ENCODE measurements around the gene TNRC18. TPM values are rescaled to one million over a fixed set of nuclear protein-coding genes. Genes with fewer than 3 reads are reported as not detected.
"Not testable (repeated sequence)": the region's sequence is repeated elsewhere in the genome, so short reads cannot be mapped to it uniquely, and the experiment has no call there.

TNRC18 gene
- total RNA-seq (ENCODE audit: low replicate concordance), result 135 and 169 TPM in 2 replicates
- long read RNA-seq, partial matches to known transcripts, result 1 of 5 reads
- long read RNA-seq, other reads (novel, unspliced or antisense), result 4 of 5 reads

- peak within 1 kb of the TSS; percentile 98 for H3K4me3 Mint-ChIP-seq
- no peak for DNase-seq (ENCODE audit: extremely low spot score, unreplicated experiment)
- peak within 1 kb of the TSS; percentile 100 for H3K27ac Mint-ChIP-seq
- no peaks in the 10 kb centered on the region for H3K9me3 Mint-ChIP-seq
- peaks cover 2% of the 10 kb centered on the region for H3K36me3 Mint-ChIP-seq
- peaks cover 10% of the 10 kb centered on the region for H3K27me3 Mint-ChIP-seq
- no peak for TF ChIP-seq CTCF (conservative IDR thresholded peaks at IDR 0.05)
- H3K4me1 Mint-ChIP-seq (ENCODE audit: unreplicated experiment), result peaks cover 3% of the 10 kb centered on the region
Observed at GRCh38 chr7:5423306-5423975, at the start of gene TNRC18. TNRC18 (minus strand) TSS chr7:5423834; CDS start chr7:5421246, 2,588 bp downstream.

- DNase-seq (ENCODE audit: extremely low spot score, unreplicated experiment), result no peak
- Mint-ChIP-seq H3K9me3 (no peaks in the 10 kb centered on the region), H3K36me3 (peaks cover 3% of the 10 kb centered on the region), H3K4me1 (ENCODE audit: unreplicated experiment) (no peaks in the 10 kb centered on the region), H3K4me3 (no peak overlapping the region), H3K27ac (no peak overlapping the region), H3K27me3 (no peaks in the 10 kb centered on the region)
- TF ChIP-seq CTCF (conservative IDR thresholded peaks at IDR 0.05), result no peak
Observed at GRCh38 chr7:5472432-5473315, 49.0 kb upstream of the TNRC18 start.

GRCh38 chr7:5471623-5472022 is 48.0 kb upstream of the TNRC18 start:
- DNase-seq (ENCODE audit: extremely low spot score, unreplicated experiment); H3K4me1 Mint-ChIP-seq (ENCODE audit: unreplicated experiment); H3K36me3 Mint-ChIP-seq; H3K27ac Mint-ChIP-seq; H3K4me3 Mint-ChIP-seq; H3K9me3 Mint-ChIP-seq; H3K27me3 Mint-ChIP-seq: not testable (repeated sequence)

GRCh38 chr7:5470816-5471215 is 47.2 kb upstream of the TNRC18 start:
- no peaks in the 10 kb centered on the region for H3K9me3 Mint-ChIP-seq
- H3K36me3 Mint-ChIP-seq, result peaks cover 3% of the 10 kb centered on the region
- H3K4me3 Mint-ChIP-seq, result no peak overlapping the region
- no peak for TF ChIP-seq CTCF (conservative IDR thresholded peaks at IDR 0.05)
- no peaks in the 10 kb centered on the region for H3K4me1 Mint-ChIP-seq (ENCODE audit: unreplicated experiment)
- H3K27me3 Mint-ChIP-seq, result no peaks in the 10 kb centered on the region
- H3K27ac Mint-ChIP-seq, result no peak overlapping the region
- DNase-seq (ENCODE audit: extremely low spot score, unreplicated experiment), result no peak

- TF ChIP-seq CTCF (conservative IDR thresholded peaks at IDR 0.05), result no peak
- peaks cover 3% of the 10 kb centered on the region for H3K36me3 Mint-ChIP-seq
- no peaks in the 10 kb centered on the region for H3K4me1 Mint-ChIP-seq (ENCODE audit: unreplicated experiment)
- H3K9me3 Mint-ChIP-seq, result no peaks in the 10 kb centered on the region
- no peak for DNase-seq (ENCODE audit: extremely low spot score, unreplicated experiment)
- H3K27me3 Mint-ChIP-seq, result no peaks in the 10 kb centered on the region
- no peak overlapping the region for H3K27ac Mint-ChIP-seq
- H3K4me3 Mint-ChIP-seq, result no peak overlapping the region
Observed at GRCh38 chr7:5470167-5470532, 46.5 kb upstream of the TNRC18 start.
